HG03521 (cell line): ENCODE results near the gene SYNE1.
A peak's percentile ranks its signal among the peaks of the same experiment; 100 is the strongest.
"Not testable (repeated sequence)": the region's sequence is repeated elsewhere in the genome, so short reads cannot be mapped to it uniquely, and the experiment has no call there.

ENCODE experiments used
- ATAC-seq: cut with Tn5 transposase; IDR thresholded peaks from one replicate; pipeline ENCODE4 v1.9.1; 2021; ENCODE audit warnings: mild to moderate bottlenecking, moderate library complexity; ENCODE audit not compliant: unreplicated experiment

SYNE1 gene

GRCh38 chr6:152637296-152638047, at the start of gene SYNE1:
TSS of gene SYNE1 (minus strand) at chr6:152637362. CDS start at chr6:152628331, 9,031 bp downstream.
- ATAC-seq: no peak

DNA sequence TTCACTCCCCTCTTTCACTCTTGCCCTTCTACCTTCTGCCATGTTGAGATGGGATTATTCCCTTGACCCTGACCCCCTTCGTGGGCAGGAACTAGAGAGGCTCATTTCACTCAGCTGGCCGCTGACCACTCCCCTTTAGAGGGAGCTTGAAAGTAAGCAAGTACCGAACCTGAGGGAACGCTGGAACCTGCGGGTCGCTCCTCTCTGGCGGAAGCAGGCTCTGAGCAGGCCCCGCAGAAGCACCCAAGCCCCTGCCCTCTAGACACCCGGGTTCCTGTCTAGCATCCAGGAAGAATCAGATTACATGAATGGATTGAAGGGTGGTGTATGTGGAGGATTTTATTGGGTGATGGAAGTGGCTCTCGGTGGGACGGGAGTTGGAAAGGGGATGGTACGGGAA, 48.7 kb upstream of the SYNE1 start:
- ATAC-seq: no peak

GRCh38 chr6:152682935-152683334, 45.8 kb upstream of the SYNE1 start:
- ATAC-seq: not testable (repeated sequence)

- no peak for ATAC-seq
Observed at GRCh38 chr6:152682141-152682540, 45.0 kb upstream of the SYNE1 start.

DNA sequence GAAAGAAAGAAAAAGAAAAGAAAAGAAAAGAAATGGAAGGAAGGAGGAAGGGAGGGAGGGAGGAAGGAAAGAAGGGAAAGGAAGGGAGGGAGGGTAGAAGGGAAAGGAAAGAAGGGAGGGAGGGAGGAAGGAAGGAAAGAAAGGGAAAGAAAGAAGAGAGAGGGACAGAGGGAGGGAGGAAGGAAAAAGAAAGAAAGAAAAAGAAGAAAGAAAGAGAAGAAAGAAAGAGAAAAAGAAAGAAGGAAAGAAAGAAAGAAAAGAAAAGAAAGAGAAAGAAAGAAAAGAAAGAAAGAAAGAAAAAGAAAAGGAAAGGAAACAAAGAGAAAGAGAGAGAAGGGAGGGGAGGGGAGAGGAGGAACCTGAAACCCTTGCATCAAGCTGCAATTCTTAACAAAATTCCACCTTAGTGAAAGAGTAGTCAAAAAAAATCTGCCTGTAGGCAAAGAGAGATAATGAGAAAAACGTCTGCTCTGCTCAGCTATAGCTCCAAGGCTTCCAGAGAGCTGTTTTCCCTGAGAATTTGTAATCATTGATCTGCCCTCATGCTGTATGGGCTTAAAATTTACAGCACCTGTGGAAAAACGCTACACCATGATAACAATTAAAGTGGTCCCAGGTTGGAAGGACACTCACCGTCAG, 43.8 kb upstream of the SYNE1 start:
- ATAC-seq: no peak

DNA sequence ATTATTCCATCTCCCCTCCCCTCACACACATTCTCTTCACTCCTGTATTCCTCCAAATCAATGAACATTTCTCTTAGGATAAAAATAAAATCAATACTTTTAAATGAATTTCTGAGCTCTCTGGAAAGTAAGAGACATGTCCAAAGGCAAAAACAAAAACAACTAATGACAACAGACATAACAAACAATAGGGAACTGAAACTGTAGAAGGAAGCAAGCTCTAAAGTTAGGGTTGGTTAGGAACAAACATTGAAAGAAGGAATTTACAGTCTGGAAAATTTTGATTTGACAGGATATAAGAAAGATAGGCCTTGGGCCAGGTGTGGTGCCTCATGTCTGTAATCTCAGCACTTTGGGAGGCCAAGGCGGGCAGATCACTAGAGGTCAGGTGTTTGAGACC, 43.0 kb upstream of the SYNE1 start:
- no peak for ATAC-seq

DNA sequence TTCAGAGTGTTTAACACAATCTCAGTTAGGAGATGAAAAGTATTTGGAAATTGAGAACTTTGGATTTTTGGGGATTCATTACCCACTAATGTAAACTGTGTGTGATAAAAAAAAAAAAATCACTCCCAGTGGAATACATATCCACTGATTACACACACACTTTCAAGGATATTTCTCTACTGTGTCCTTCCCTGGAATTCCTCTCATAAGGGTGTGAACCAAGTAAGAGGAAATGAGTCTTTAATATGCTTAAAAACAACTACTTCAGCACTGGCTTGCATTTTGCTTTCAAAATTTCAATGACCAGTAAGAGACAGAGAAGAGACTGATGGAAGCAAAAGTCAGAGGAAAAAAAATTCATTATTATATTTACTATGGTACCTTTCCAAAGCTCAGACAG, 36.1 kb upstream of the SYNE1 start:
- ATAC-seq: no peak

DNA sequence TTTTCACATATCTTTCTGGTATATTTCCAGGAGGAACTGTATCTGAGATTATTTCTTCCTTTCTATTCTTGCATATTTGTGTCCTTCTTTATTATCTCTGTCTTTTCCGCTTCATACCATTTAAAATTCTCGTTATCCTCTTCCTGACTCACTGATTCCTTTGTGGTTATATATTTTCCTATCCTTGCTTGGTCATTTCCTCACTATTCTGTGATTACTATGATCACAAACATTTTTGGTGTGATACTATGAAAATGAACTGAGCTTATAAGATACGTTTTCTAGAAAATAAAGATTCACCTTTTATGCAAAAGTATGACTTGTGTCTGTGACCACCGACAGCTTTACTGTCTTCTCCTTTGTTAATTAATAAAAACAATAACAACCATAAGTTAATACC, 34.0 kb upstream of the SYNE1 start:
- ATAC-seq: no peak

DNA sequence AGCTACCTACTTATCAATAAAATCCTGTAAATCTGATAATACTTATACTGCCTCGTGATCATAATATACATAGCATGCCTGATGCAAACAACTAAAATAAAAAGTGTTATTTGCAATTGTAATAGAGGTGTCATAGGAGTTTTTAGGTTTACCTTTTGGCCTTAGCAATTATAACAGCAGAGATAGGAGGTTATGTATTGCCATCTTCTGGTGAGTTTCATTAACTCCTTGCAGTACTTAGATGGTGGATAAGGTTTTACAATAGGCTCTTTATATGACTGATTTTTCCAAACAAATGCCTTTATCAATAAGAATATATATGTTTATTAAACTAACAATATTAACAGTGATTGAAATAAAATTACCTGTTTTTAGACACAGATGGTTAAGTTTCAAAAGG, 32.7 kb upstream of the SYNE1 start:
- ATAC-seq: no peak

GRCh38 chr6:152661776-152662175, 24.6 kb upstream of the SYNE1 start:
- ATAC-seq: no peak

GRCh38 chr6:152651986-152652385, 14.8 kb upstream of the SYNE1 start:
- no peak for ATAC-seq

GRCh38 chr6:152648105-152648504, 10.9 kb upstream of the SYNE1 start:
- ATAC-seq: no peak

- ATAC-seq: not testable (repeated sequence)
Observed at GRCh38 chr6:152646732-152647131, 9.6 kb upstream of the SYNE1 start.

- ATAC-seq: peak; percentile 89
Observed at GRCh38 chr6:152642578-152643375, 5.6 kb upstream of the SYNE1 start.

- ATAC-seq: no peak
Observed at GRCh38 chr6:152636609-152637295, 410 bp downstream of the SYNE1 start.

- ATAC-seq: no peak
Observed at GRCh38 chr6:152636021-152636608, 1.0 kb downstream of the SYNE1 start.

DNA sequence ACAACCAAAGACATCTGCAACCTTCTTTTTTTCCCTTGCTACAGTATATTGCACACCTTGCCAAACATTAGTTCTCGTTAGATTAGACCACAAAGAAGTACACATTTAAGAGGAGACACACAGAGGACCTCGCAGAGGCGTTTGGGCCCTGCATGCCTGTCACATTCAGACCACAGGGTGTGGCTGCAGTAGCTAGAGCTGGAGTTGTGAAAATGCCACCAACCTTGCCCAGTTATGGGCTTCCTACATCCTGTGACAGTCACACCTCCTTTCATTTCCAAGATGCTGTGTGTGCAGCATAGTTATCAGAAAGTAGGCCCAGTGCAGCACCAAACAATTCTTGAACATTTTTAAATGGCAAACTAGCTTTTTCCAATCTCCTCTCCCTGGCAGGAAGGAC, 2.4 kb downstream of the SYNE1 start:
- peak; percentile 60 for ATAC-seq

DNA sequence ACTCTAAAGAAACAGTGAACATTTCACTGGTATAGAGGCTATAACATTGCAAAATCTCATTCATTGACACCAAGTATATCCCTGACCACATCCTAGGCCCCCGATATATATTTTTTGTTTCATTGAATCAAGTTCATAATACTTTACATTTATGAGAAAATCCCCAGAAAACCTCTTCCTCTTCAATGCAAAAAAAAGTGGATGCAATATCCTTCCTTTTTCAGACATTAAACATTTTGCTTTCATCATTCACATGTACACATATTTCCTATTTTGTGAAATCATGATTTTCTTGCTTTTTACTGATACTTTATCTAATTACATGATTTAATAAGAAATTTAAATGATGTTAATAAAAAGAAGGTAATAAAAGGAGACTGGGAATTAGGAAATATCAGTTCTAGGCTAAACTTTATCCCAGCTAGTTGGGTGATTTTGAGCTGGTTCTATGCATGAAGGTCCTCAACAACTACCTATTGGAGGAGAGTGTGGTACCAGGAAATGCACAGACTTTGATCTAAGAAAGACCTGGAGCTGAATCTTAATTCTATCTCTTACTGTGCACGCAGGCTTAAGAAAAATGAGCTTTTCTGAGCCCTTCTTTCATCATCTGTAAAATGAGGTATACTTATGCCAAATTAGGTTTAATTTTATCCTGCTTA, 4.9 kb downstream of the SYNE1 start:
- no peak for ATAC-seq

GRCh38 chr6:152631376-152631775, 5.8 kb downstream of the SYNE1 start:
- ATAC-seq: no peak

GRCh38 chr6:152630832-152631231, 6.3 kb downstream of the SYNE1 start:
- no peak for ATAC-seq
